ENCODE measurements around the gene OSR1. TPM values are rescaled to one million over a fixed set of nuclear protein-coding genes. Genes with fewer than 3 reads are reported as not detected.

The OSR1 gene
- total RNA-seq, 1 experiment from 2014 or later, result 1.3 TPM

DNA sequence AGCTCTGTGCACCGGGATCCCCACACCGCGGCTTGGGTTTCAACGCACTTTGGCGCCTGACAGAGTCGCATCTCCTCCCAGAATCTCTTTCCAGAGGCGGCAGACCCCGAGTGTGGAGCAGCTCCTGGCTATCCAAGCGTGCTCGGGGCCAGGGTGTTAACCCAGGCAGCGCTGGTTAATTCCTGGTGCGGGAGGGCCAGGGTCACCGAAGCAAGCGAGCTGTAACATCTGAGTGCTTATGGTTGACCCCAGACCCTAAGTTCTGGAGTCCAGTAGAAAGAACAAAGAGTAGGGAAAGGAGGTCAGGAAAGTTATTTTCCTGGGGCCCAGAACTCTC is 566 bp upstream of the OSR1 start:
- intact Hi-C loops (cut with micrococcal nuclease; ENCODE audit: unreplicated experiment), result no loop called here
- peaks cover 38% of the 10 kb centered on the region for H3K27me3 Mint-ChIP-seq (ENCODE audit: unreplicated experiment)
- no peak overlapping the region for H3K27ac Mint-ChIP-seq (ENCODE audit: unreplicated experiment)
- no peaks in the 10 kb centered on the region for H3K9me3 Mint-ChIP-seq (ENCODE audit: low read depth, unreplicated experiment)
- no TSS peak for BruUV-seq (replicated peaks)
- peaks cover 41% of the 10 kb centered on the region for H3K36me3 Mint-ChIP-seq (ENCODE audit: insufficient read depth, unreplicated experiment)
- TF ChIP-seq, protein P1, sequence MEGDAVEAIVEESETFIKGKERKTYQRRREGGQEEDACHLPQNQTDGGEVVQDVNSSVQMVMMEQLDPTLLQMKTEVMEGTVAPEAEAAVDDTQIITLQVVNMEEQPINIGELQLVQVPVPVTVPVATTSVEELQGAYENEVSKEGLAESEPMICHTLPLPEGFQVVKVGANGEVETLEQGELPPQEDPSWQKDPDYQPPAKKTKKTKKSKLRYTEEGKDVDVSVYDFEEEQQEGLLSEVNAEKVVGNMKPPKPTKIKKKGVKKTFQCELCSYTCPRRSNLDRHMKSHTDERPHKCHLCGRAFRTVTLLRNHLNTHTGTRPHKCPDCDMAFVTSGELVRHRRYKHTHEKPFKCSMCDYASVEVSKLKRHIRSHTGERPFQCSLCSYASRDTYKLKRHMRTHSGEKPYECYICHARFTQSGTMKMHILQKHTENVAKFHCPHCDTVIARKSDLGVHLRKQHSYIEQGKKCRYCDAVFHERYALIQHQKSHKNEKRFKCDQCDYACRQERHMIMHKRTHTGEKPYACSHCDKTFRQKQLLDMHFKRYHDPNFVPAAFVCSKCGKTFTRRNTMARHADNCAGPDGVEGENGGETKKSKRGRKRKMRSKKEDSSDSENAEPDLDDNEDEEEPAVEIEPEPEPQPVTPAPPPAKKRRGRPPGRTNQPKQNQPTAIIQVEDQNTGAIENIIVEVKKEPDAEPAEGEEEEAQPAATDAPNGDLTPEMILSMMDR (IDR thresholded peaks at IDR 0.05; ENCODE audit: unreplicated experiment), result no peak
- H3K4me3 Mint-ChIP-seq (ENCODE audit: low read depth, unreplicated experiment), result peak overlapping the region; percentile 72
- CTCF ChIA-PET, result interaction anchor here (0.5 to 1.5 kb wide), 3 partner anchors 9 to 307 kb away, joined by 3 to 8 read pairs (median 7); no protein-coding TSS in a partner anchor
- no peak for DNase-seq
- peaks cover 9% of the 10 kb centered on the region for H3K4me1 Mint-ChIP-seq (ENCODE audit: low read depth, unreplicated experiment)

DNA sequence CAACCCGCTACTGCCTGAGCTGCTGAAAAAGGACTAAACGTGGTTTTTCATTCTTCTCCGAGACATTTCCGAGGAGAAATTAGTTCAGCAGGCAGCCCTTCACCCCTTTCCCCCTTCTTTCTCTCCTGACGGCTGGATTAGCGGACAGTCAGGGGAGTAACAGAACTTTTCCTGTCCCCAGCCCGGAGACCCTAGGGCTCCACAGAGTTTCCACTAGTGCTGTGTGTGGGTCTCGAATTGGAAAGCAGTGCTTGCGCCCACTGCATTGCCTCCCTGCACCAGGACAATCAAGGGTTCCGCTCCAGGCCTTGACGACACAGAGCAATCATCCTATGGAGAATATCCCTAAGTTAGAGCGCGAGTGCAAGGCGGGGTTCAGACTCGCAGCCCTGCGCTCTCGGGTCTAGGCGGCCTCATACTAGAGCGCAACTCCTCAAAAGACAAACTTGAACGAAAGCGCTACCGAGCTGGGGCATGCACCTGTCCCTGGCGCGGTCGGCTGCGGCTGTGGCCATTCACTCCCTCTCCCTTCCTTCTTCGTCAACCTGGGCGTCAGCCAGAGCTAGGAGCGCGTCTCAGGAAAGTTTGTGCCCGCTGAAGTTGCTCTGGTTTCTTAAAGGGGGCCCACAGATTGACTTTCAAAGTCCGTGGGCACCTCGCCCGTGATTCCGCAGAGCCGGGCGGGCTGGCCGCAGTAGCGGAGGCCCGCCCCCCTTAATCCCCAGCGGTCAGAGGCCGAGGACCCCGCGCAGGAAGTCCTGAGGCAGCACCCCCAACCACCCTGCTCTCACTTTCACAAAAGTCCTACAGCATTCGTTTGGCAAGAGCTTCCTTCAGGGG is 801 bp downstream of the OSR1 start:
- Mint-ChIP-seq H3K9me3 (ENCODE audit: low read depth, unreplicated experiment) (no peaks in the 10 kb centered on the region), H3K27me3 (ENCODE audit: unreplicated experiment) (peaks cover 26% of the 10 kb centered on the region), H3K36me3 (ENCODE audit: insufficient read depth, unreplicated experiment) (peaks cover 31% of the 10 kb centered on the region), H3K4me1 (ENCODE audit: low read depth, unreplicated experiment) (no peaks in the 10 kb centered on the region), H3K4me3 (ENCODE audit: low read depth, unreplicated experiment) (peak overlapping the region; percentile 72), H3K27ac (ENCODE audit: unreplicated experiment) (no peak overlapping the region)
- TF ChIP-seq, protein P1 (IDR thresholded peaks at IDR 0.05; ENCODE audit: unreplicated experiment), result no peak
- intact Hi-C loops (cut with micrococcal nuclease; ENCODE audit: unreplicated experiment), result no loop called here
- CTCF ChIA-PET, result interaction anchor here (0.7 to 1.5 kb wide), 4 partner anchors 7 to 838 kb away, joined by 3 to 8 read pairs (median 6); no protein-coding TSS in a partner anchor
- peak; percentile 36 for DNase-seq
- no TSS peak for BruUV-seq (replicated peaks)

DNA sequence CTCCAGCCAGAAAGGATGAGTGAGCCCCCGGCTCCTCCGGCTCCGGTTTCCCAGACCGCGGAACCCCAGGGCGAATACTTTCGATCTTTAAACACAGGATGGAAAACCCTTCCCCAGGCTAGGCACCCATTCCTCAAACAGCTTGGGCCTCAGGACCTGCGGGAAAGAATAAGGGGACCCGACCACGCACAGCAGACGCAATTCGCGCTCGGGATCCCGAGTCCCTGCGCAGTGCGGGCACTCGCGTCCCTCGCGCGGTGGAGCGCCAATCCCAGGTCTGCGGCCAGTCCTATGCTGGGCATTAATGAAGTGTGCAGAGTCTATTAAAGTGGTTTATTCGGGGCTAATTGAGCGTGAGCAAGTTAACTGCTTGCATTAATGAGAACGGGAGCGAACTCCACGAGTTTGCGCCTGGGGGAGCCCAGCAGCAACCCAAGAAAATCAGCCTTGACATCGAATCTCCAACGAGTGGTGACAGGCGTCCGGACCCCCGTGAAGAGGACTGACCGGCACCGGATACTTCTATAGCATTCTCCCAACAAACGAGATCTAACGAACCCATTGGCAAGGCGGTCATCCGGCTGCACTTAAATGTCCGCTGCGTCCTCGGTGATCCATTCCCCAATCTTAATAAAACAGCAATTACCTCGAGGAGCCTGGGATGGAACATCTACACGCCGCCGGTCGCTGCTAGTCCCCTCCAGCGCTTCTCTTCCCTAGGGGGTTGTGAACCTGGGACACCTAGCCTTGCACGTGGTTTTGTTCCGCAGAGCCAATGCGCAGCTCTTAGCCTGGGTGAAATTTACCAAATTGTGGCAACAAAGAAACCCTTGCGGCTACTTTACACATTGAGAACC is 1.6 kb downstream of the OSR1 start:
- CTCF ChIA-PET, result no interaction called here
- Mint-ChIP-seq H3K36me3 (ENCODE audit: insufficient read depth, unreplicated experiment) (peaks cover 22% of the 10 kb centered on the region), H3K4me1 (ENCODE audit: low read depth, unreplicated experiment) (no peaks in the 10 kb centered on the region), H3K9me3 (ENCODE audit: low read depth, unreplicated experiment) (no peaks in the 10 kb centered on the region), H3K27ac (ENCODE audit: unreplicated experiment) (no peak overlapping the region), H3K4me3 (ENCODE audit: low read depth, unreplicated experiment) (no peak overlapping the region), H3K27me3 (ENCODE audit: unreplicated experiment) (peaks cover 20% of the 10 kb centered on the region)
- TF ChIP-seq, protein P1 (IDR thresholded peaks at IDR 0.05; ENCODE audit: unreplicated experiment), result no peak
- no TSS peak for BruUV-seq (replicated peaks)
- intact Hi-C loops (cut with micrococcal nuclease; ENCODE audit: unreplicated experiment), result no loop called here
- DNase-seq, result no peak

DNA sequence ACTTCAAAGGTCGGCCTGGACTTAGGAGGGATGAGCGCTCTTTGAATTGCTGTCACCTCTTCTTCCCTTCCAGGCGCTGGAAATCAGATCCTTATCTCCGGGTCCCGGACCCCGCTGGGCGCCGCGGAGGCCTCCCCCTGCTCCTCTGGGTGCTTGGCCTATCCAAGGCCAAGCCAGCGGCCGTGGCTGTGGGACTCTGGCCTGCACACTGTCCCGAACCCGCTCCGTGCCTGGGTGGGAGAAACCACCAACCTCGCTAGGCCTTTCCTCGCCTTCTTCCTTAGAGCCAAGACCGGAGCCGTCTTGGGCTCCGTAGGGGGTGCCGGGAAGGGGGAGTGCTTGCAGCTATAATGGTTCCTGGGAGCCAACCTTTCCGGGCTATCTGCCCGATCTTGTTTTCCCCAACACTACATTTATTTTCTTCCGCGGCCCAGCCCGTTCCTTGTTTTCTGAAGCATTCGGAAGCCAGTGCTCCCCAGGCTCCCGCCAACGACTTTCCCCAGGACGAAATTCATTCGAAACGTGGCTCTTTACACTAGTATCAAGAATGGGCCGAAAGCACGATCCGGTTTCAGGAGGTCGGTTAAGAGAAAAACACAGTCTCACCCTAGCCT is 2.4 kb downstream of the OSR1 start:
- CTCF ChIA-PET, result no interaction called here
- Mint-ChIP-seq H3K36me3 (ENCODE audit: insufficient read depth, unreplicated experiment) (peaks cover 15% of the 10 kb centered on the region), H3K4me1 (ENCODE audit: low read depth, unreplicated experiment) (no peaks in the 10 kb centered on the region), H3K27me3 (ENCODE audit: unreplicated experiment) (peaks cover 13% of the 10 kb centered on the region), H3K27ac (ENCODE audit: unreplicated experiment) (no peak overlapping the region), H3K9me3 (ENCODE audit: low read depth, unreplicated experiment) (no peaks in the 10 kb centered on the region), H3K4me3 (ENCODE audit: low read depth, unreplicated experiment) (no peak overlapping the region)
- TF ChIP-seq, protein P1 (IDR thresholded peaks at IDR 0.05; ENCODE audit: unreplicated experiment), result no peak
- intact Hi-C loops (cut with micrococcal nuclease; ENCODE audit: unreplicated experiment), result no loop called here
- no TSS peak for BruUV-seq (replicated peaks)
- no peak for DNase-seq
